ENCODE data around the gene KATNB1. TPM values are rescaled to one million over a fixed set of nuclear protein-coding genes. Genes with fewer than 3 reads are reported as not detected.

KATNB1 gene
- total and polyA plus RNA-seq, 2 experiments from 2014 or later = 31.4 to 65.9 TPM

GRCh38 chr16:57688487-57688986 is 47.0 kb upstream of the KATNB1 start:
- H2AFZ ChIP-seq = no peak overlapping the region; the same call in 1 of the 2 replicates
- Mint-ChIP-seq H3K9me3 (no peaks in the 10 kb centered on the region), H3K4me1 (peaks cover 12% of the 10 kb centered on the region), H3K27me3 (ENCODE audit: insufficient read depth, low read depth, poor library complexity) (peaks cover 8% of the 10 kb centered on the region), H3K36me3 (ENCODE audit: low read depth) (no peaks in the 10 kb centered on the region), H3K27ac (no peak overlapping the region), H3K4me3 (no peak overlapping the region)
- H3K4me1 ChIP-seq (ENCODE audit: insufficient read depth) = no peaks in the 10 kb centered on the region
- H3K36me3 ChIP-seq (ENCODE audit: insufficient read depth) = no peaks in the 10 kb centered on the region
- no peak overlapping the region for H3K27ac ChIP-seq (ENCODE audit: low read depth)
- H3K27me3 ChIP-seq (ENCODE audit: insufficient read depth) = no peaks in the 10 kb centered on the region
- no peaks in the 10 kb centered on the region for H4K20me1 ChIP-seq (replicated peaks; ENCODE audit: insufficient read depth)
- H3K4me3 ChIP-seq = no peak overlapping the region
- TF ChIP-seq REST (IDR thresholded peaks at IDR 0.05; ENCODE audit: unreplicated experiment) (no peak), CREB1 (CRISPR knock-in tag; IDR thresholded peaks at IDR 0.05; ENCODE audit: low read depth) (no peak), EZH2phosphoT487 (IDR thresholded peaks at IDR 0.05; ENCODE audit: unreplicated experiment) (no peak)
- H3K79me2 ChIP-seq (replicated peaks; ENCODE audit: insufficient read depth) = no peaks in the 10 kb centered on the region
- H3K4me2 ChIP-seq = no peak overlapping the region
- no peaks in the 10 kb centered on the region for H3F3A ChIP-seq (replicated peaks; ENCODE audit: low read depth)
- ATAC-seq (no peak), DNase-seq (ENCODE audit: low spot score) (no peak)
- H3K9me2 ChIP-seq (ENCODE audit: insufficient read depth) = no peaks in the 10 kb centered on the region

GRCh38 chr16:57688987-57689761 is 46.4 kb upstream of the KATNB1 start:
- H3K4me1 Mint-ChIP-seq = peaks cover 12% of the 10 kb centered on the region
- no peaks in the 10 kb centered on the region for H3K9me3 Mint-ChIP-seq
- H3K27me3 ChIP-seq (ENCODE audit: insufficient read depth) = no peaks in the 10 kb centered on the region
- no peaks in the 10 kb centered on the region for H3K9me2 ChIP-seq (ENCODE audit: insufficient read depth)
- no peak for DNase-seq (ENCODE audit: low spot score)
- no peaks in the 10 kb centered on the region for H3K79me2 ChIP-seq (replicated peaks; ENCODE audit: insufficient read depth)
- H2AFZ ChIP-seq = no peak overlapping the region
- H4K20me1 ChIP-seq (replicated peaks; ENCODE audit: insufficient read depth) = no peaks in the 10 kb centered on the region
- no peaks in the 10 kb centered on the region for H3K4me1 ChIP-seq (ENCODE audit: insufficient read depth)
- no peaks in the 10 kb centered on the region for H3F3A ChIP-seq (replicated peaks; ENCODE audit: low read depth)
- no peaks in the 10 kb centered on the region for H3K36me3 ChIP-seq (ENCODE audit: insufficient read depth)
- no peak overlapping the region for H3K27ac Mint-ChIP-seq
- H3K4me3 Mint-ChIP-seq = no peak overlapping the region; the same call in 2 of the 3 replicates
- no peak for TF ChIP-seq ZNF114 (CRISPR knock-in tag; IDR thresholded peaks at IDR 0.05)
- no peak for TF ChIP-seq ZNF462 (CRISPR knock-in tag; IDR thresholded peaks at IDR 0.05)
- H3K27me3 Mint-ChIP-seq (ENCODE audit: insufficient read depth, low read depth, poor library complexity) = peaks cover 6% of the 10 kb centered on the region
- no peak overlapping the region for H3K4me2 ChIP-seq
- no peak overlapping the region for H3K27ac ChIP-seq (ENCODE audit: low read depth)
- no peaks in the 10 kb centered on the region for H3K36me3 Mint-ChIP-seq (ENCODE audit: low read depth)
- ATAC-seq = no peak
- H3K4me3 ChIP-seq = no peak overlapping the region

Data from GM23338 (cell line).